ENCODE results near the gene CD163L1. TPM values are rescaled to one million over a fixed set of nuclear protein-coding genes. Genes with fewer than 3 reads are reported as not detected.
"Not testable (repeated sequence)": the region's sequence is repeated elsewhere in the genome, so short reads cannot be mapped to it uniquely, and the experiment has no call there.

The CD163L1 gene
- total RNA-seq, 4 donors from 2014 or later = 3.8 to 194 (median 16.4) TPM

GRCh38 chr12:7346551-7347225 is 97.3 kb downstream of the CD163L1 start:
- H3K9me3 ChIP-seq = no peaks in the 10 kb centered on the region
- no peak overlapping the region for H3K27ac ChIP-seq
- no peaks in the 10 kb centered on the region for H3K4me1 ChIP-seq
- H3K4me3 ChIP-seq = no peak overlapping the region
- no peaks in the 10 kb centered on the region for H3K27me3 ChIP-seq
- no peak for DNase-seq
- TF ChIP-seq CTCF (IDR thresholded peaks at IDR 0.05) = no peak
- TF ChIP-seq POLR2A (IDR thresholded peaks at IDR 0.05) = no peak
- H3K36me3 ChIP-seq = no peaks in the 10 kb centered on the region

- TF ChIP-seq CTCF (IDR thresholded peaks at IDR 0.05) (no peak), POLR2A (IDR thresholded peaks at IDR 0.05) (no peak)
- Histone ChIP-seq H3K27ac (no peak overlapping the region), H3K9me3 (no peaks in the 10 kb centered on the region), H3K4me1 (no peaks in the 10 kb centered on the region), H3K36me3 (no peaks in the 10 kb centered on the region), H3K4me3 (no peak overlapping the region), H3K27me3 (no peaks in the 10 kb centered on the region)
- DNase-seq = no peak
Measured at GRCh38 chr12:7344833-7345606, 98.9 kb downstream of the CD163L1 start.

- H3K36me3 ChIP-seq = no peaks in the 10 kb centered on the region
- no peak overlapping the region for H3K4me3 ChIP-seq
- TF ChIP-seq POLR2A (IDR thresholded peaks at IDR 0.05) (no peak), CTCF (IDR thresholded peaks at IDR 0.05) (no peak)
- no peaks in the 10 kb centered on the region for H3K9me3 ChIP-seq
- H3K27me3 ChIP-seq = no peaks in the 10 kb centered on the region
- no peaks in the 10 kb centered on the region for H3K4me1 ChIP-seq
- no peak overlapping the region for H3K27ac ChIP-seq
- no peak for DNase-seq
Measured at GRCh38 chr12:7339675-7340074, 104.3 kb downstream of the CD163L1 start.

GRCh38 chr12:7337790-7338189 is 106.2 kb downstream of the CD163L1 start:
- not testable (repeated sequence) for H3K9me3 ChIP-seq, H3K36me3 ChIP-seq, DNase-seq, H3K27me3 ChIP-seq, H3K27ac ChIP-seq, H3K4me1 ChIP-seq, H3K4me3 ChIP-seq

- no peaks in the 10 kb centered on the region for H3K9me3 ChIP-seq
- H3K27me3 ChIP-seq = no peaks in the 10 kb centered on the region
- H3K4me3 ChIP-seq = no peak overlapping the region
- no peak for TF ChIP-seq CTCF (IDR thresholded peaks at IDR 0.05)
- no peak for TF ChIP-seq POLR2A (IDR thresholded peaks at IDR 0.05)
- DNase-seq = no peak
- no peaks in the 10 kb centered on the region for H3K4me1 ChIP-seq
- no peak overlapping the region for H3K27ac ChIP-seq
- no peaks in the 10 kb centered on the region for H3K36me3 ChIP-seq
Measured at GRCh38 chr12:7327918-7328317, 116.0 kb downstream of the CD163L1 start.

- Histone ChIP-seq H3K4me3 (no peak overlapping the region), H3K4me1 (no peaks in the 10 kb centered on the region), H3K9me3 (no peaks in the 10 kb centered on the region), H3K27ac (no peak overlapping the region), H3K36me3 (no peaks in the 10 kb centered on the region), H3K27me3 (no peaks in the 10 kb centered on the region)
- DNase-seq = no peak
- TF ChIP-seq CTCF (IDR thresholded peaks at IDR 0.05) = no peak
- no peak for TF ChIP-seq POLR2A (IDR thresholded peaks at IDR 0.05)
Measured at GRCh38 chr12:7324176-7324575, 119.8 kb downstream of the CD163L1 start.

All from Peyer's patch (tissue), 4 donors.